GM23338 (cell line): ENCODE data around the gene ROCK1.

Source experiments
- CREB1 ChIP-seq: fragments of 250-450 bp; sonication (Bioruptor Pico); IDR thresholded peaks from 2 replicates; pipeline ENCODE4 v1.5.0; 2020; ENCODE audit warnings: low read depth, mild to moderate bottlenecking, moderate library complexity
- ETS1 ChIP-seq: IDR thresholded peaks from 2 replicates; pipeline ENCODE4 v1.6.1; 2016; ENCODE audit warnings: antibody characterized with exemption
- EZH2 ChIP-seq: fragments of 200-600 bp; sonication (generic); IDR thresholded peaks from one replicate; pipeline ENCODE4 v1.8.0; 2017; ENCODE audit warnings: antibody characterized with exemption, mild to moderate bottlenecking, low read depth; ENCODE audit not compliant: unreplicated experiment
- EZH2phosphoT487 ChIP-seq: fragments of 200-600 bp; sonication (generic); IDR thresholded peaks from one replicate; pipeline ENCODE4 v1.8.1; 2018; ENCODE audit warnings: antibody characterized with exemption; ENCODE audit not compliant: unreplicated experiment
- JUNB ChIP-seq: IDR thresholded peaks from one replicate; pipeline ENCODE4 v1.6.1; 2016; ENCODE audit warnings: antibody characterized with exemption; ENCODE audit not compliant: unreplicated experiment
- POLR2AphosphoS5 ChIP-seq: IDR thresholded peaks from 2 replicates; pipeline ENCODE4 v1.6.1; 2016; ENCODE audit warnings: antibody characterized with exemption, low read depth
- REST ChIP-seq: IDR thresholded peaks from one replicate; pipeline ENCODE4 v1.6.1; 2018; ENCODE audit warnings: antibody characterized with exemption; ENCODE audit not compliant: unreplicated experiment
- ZNF114 ChIP-seq: fragments of 250-450 bp; sonication (Bioruptor Pico); IDR thresholded peaks from 2 replicates; pipeline ENCODE4 v1.5.0; 2020; ENCODE audit warnings: mild to moderate bottlenecking, moderate library complexity
- ZNF331 ChIP-seq: fragments of 250-450 bp; sonication (Bioruptor Pico); IDR thresholded peaks from 2 replicates; pipeline ENCODE4 v1.5.0; 2020; ENCODE audit warnings: low read depth, mild to moderate bottlenecking, moderate library complexity
- TF ChIP-seq, protein P1 (sequence below), 2 experiments: fragments of 200-600 bp in 1 of 2; sonication (generic) in 1 of 2; conservative IDR thresholded peaks; 2 replicates each; pipeline versions ENCODE4 v1.5.1 to v1.6.1; 2016 to 2017; ENCODE audit warnings: antibody characterized with exemption in 2 of 2, low read depth in 2 of 2, mild to moderate bottlenecking in 2 of 2, moderate library complexity in 1 of 2

DNA sequence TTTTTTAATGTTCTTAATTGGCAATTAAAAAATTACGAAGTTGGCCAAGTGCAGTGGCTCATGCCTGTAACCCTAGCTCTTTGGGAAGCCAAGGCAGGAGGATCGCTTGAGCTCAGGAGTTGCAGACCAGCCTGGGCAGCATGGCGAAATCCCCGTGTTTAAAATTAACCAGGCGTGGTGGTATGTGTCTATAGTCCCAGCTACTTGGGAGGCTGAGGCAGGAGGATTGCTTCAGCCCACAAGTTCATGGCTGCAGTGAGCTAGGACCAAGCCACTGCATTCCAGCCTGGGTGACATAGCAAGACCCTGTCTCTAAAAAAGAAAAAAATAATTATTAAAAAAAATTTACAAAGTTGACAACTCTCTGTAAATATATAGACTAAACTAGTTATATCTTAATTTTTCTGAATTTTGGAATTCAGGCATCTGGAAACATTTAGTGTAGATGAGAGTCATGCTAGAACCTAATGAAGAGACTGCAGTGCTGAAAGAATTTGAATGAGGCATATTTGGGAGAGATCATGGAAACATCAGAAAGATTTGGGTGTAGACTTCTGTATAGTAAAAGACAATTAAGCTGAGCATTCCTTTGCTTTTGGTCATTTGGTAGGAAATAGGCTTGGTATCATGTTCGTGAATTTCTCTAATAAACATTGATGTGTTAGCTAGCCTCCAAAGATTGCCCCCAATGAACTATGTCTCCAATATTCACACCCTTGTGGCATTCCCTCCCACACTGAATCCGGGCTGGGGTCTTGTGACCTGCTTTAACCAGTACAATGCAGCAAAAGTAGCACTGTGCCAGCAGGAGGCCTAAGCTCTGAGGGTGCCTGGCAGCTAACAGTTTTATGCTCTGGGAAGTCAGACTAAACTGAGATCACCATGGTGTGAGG lies 4.2 kb upstream of the ROCK1 start:
- TF ChIP-seq, protein P1, sequence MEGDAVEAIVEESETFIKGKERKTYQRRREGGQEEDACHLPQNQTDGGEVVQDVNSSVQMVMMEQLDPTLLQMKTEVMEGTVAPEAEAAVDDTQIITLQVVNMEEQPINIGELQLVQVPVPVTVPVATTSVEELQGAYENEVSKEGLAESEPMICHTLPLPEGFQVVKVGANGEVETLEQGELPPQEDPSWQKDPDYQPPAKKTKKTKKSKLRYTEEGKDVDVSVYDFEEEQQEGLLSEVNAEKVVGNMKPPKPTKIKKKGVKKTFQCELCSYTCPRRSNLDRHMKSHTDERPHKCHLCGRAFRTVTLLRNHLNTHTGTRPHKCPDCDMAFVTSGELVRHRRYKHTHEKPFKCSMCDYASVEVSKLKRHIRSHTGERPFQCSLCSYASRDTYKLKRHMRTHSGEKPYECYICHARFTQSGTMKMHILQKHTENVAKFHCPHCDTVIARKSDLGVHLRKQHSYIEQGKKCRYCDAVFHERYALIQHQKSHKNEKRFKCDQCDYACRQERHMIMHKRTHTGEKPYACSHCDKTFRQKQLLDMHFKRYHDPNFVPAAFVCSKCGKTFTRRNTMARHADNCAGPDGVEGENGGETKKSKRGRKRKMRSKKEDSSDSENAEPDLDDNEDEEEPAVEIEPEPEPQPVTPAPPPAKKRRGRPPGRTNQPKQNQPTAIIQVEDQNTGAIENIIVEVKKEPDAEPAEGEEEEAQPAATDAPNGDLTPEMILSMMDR (conservative IDR thresholded peaks at IDR 0.05; ENCODE audit: low read depth in 2 of 2) = no peak
- TF ChIP-seq REST = no peak
- no peak for TF ChIP-seq POLR2AphosphoS5
- TF ChIP-seq EZH2 = no peak
- TF ChIP-seq ZNF331 (CRISPR knock-in tag) = no peak
- no peak for TF ChIP-seq CREB1
- TF ChIP-seq EZH2phosphoT487 = no peak
- no peak for TF ChIP-seq ZNF114
- no peak for TF ChIP-seq JUNB
- TF ChIP-seq ETS1 = no peak
